HepG2 (cell line): ENCODE data around the gene UBAP2. TPM values are rescaled to one million over a fixed set of nuclear protein-coding genes. Genes with fewer than 3 reads are reported as not detected.

ENCODE experiments used
- BCL6 ChIP-seq: IDR thresholded peaks from 2 replicates; pipeline ENCODE4 v1.6.1; 2016; ENCODE audit warnings: missing genetic modification reagents, missing compliant biosample characterization
- ETV5 ChIP-seq: IDR thresholded peaks from 2 replicates; pipeline ENCODE4 v1.6.1; 2018; ENCODE audit warnings: missing biosample characterization, missing genetic modification reagents, inconsistent platforms, borderline replicate concordance
- GATAD2A ChIP-seq: IDR thresholded peaks from 2 replicates; pipeline ENCODE4 v1.6.1; 2016
- HMG20A ChIP-seq: IDR thresholded peaks from 2 replicates; pipeline ENCODE4 v1.6.1; 2016; ENCODE audit warnings: borderline replicate concordance
- HMGXB4 ChIP-seq, 2 experiments: sonication (generic) in 1 of 2; formaldehyde crosslinking in 1 of 2; IDR thresholded peaks; 2 replicates each; pipeline versions ENCODE4 v1.4.0 to v1.6.1; 2018 to 2020; ENCODE audit warnings: missing genetic modification reagents in 2 of 2, borderline replicate concordance in 1 of 2, low read depth in 1 of 2, mild to moderate bottlenecking in 1 of 2, missing biosample characterization in 1 of 2
- HOMEZ ChIP-seq: IDR thresholded peaks from 2 replicates; pipeline ENCODE4 v1.6.1; 2016; ENCODE audit warnings: low read depth
- JDP2 ChIP-seq: sonication (generic); formaldehyde crosslinking; IDR thresholded peaks from 2 replicates; pipeline ENCODE4 v1.8.1; 2022; ENCODE audit warnings: missing genetic modification reagents, borderline replicate concordance
- KLF12 ChIP-seq: sonication (generic); formaldehyde crosslinking; IDR thresholded peaks from 2 replicates; pipeline ENCODE4 v1.4.0; 2020; ENCODE audit warnings: missing genetic modification reagents, borderline replicate concordance
- KMT2A ChIP-seq: sonication (generic); formaldehyde crosslinking; IDR thresholded peaks from 2 replicates; pipeline ENCODE4 v1.4.0; 2020; ENCODE audit warnings: missing genetic modification reagents
- MAFF ChIP-seq: IDR thresholded peaks from 2 replicates; pipeline ENCODE4 v1.6.1; 2011; ENCODE audit warnings: low read depth, low read length, improper control_type of control experiment
- NR2F6 ChIP-seq, 2 experiments: IDR thresholded peaks; 2 replicates each; pipeline ENCODE4 v1.6.1; 2016; ENCODE audit warnings: antibody characterized with exemption in 1 of 2, mild to moderate bottlenecking in 1 of 2
- PHB2 ChIP-seq: fragments of 450-650 bp; IDR thresholded peaks from 2 replicates; pipeline ENCODE4 v1.6.1; 2018; ENCODE audit not compliant: partially characterized antibody
- PRPF4 ChIP-seq: fragments of 200-400 bp; formaldehyde crosslinking; IDR thresholded peaks from 2 replicates; pipeline ENCODE4 v1.6.1; 2016; ENCODE audit warnings: low read length, low read depth; ENCODE audit not compliant: poor library complexity, severe bottlenecking
- SALL1 ChIP-seq: sonication (generic); formaldehyde crosslinking; IDR thresholded peaks from 2 replicates; pipeline ENCODE4 v1.8.0; 2022; ENCODE audit warnings: mild to moderate bottlenecking, missing genetic modification reagents
- ZBED4 ChIP-seq: sonication (generic); formaldehyde crosslinking; IDR thresholded peaks from 2 replicates; pipeline ENCODE4 v1.4.0; 2020; ENCODE audit warnings: missing genetic modification reagents, borderline replicate concordance
- ZBTB8A ChIP-seq: sonication (generic); formaldehyde crosslinking; IDR thresholded peaks from 2 replicates; pipeline ENCODE4 v1.4.0; 2020; ENCODE audit warnings: mild to moderate bottlenecking, low read depth, missing genetic modification reagents, borderline replicate concordance
- ZFP36L2 ChIP-seq: sonication (generic); formaldehyde crosslinking; IDR thresholded peaks from 2 replicates; pipeline ENCODE4 v1.4.0; 2020; ENCODE audit warnings: missing genetic modification reagents
- ZNF329 ChIP-seq: sonication (generic); formaldehyde crosslinking; IDR thresholded peaks from 2 replicates; pipeline ENCODE4 v1.9.0; 2021; ENCODE audit warnings: low read depth, mild to moderate bottlenecking, missing genetic modification reagents
- ZNF773 ChIP-seq: sonication (generic); formaldehyde crosslinking; IDR thresholded peaks from 2 replicates; pipeline ENCODE4 v1.4.0; 2020; ENCODE audit warnings: missing genetic modification reagents, borderline replicate concordance
- ZNF891 ChIP-seq: sonication (generic); formaldehyde crosslinking; IDR thresholded peaks from 2 replicates; pipeline ENCODE4 v1.5.0; 2020; ENCODE audit warnings: mild to moderate bottlenecking, missing genetic modification reagents
- polyA plus RNA-seq, 8 experiments: library from polyadenylated mRNA; depleted of rRNA in 3 of 8; stranded (reverse) in 7 of 8; unstranded in 1 of 8; fragments of >200 nt; fragmentation: Illumina TruSeq in 4 of 8; extraction: Trizol in 4 of 8; gene quantifications; 2 replicates each; pipeline versions ENCODE4 v1.2.1 to v1.2.3, GENCODE V29; 2011 to 2016; ENCODE audit warnings: low read depth in 4 of 8, missing spikeins in 1 of 8, mixed read lengths in 1 of 8; ENCODE audit not compliant: insufficient read depth in 1 of 8
- total RNA-seq, 5 experiments: library from RNA; depleted of rRNA; stranded (reverse); fragments of >200 nt; fragmentation: Illumina TruSeq; extraction: Trizol; gene quantifications; 2 replicates each; pipeline ENCODE4 v1.2.3, GENCODE V29; 2016; ENCODE audit warnings: low read depth in 1 of 5

The UBAP2 gene
- total and polyA plus RNA-seq, 2 of the 13 experiments (the other 11 are each of a cell fraction or from before 2014, with no cell fraction given): 19.0 to 22.0 TPM

GRCh38 chr9:33934188-33934878, 114.4 kb downstream of the UBAP2 start (continued):
- TF ChIP-seq ZNF773 (CRISPR knock-in tag) (no peak), ZBTB8A (CRISPR knock-in tag) (no peak), KLF12 (CRISPR knock-in tag) (no peak), BCL6 (CRISPR knock-in tag) (peak; percentile 80), HOMEZ (CRISPR knock-in tag) (no peak), ZNF329 (CRISPR knock-in tag) (no peak), SALL1 (CRISPR knock-in tag) (peak; percentile 17; the same call in 1 of the 2 replicates), PHB2 (no peak), ZFP36L2 (CRISPR knock-in tag) (no peak), NR2F6 (IDR thresholded peaks at IDR 0.05) (peak; percentile 87), NR2F6 (CRISPR knock-in tag; IDR thresholded peaks at IDR 0.05) (peak; percentile 82; the same call in 1 of the 2 replicates), PRPF4 (no peak), KMT2A (CRISPR knock-in tag) (0 out of 2 replicates have a peak, but pooled peaks have one; percentile 16), ZBED4 (CRISPR knock-in tag) (no peak), MAFF (no peak), ZNF891 (CRISPR knock-in tag) (no peak), HMG20A (CRISPR knock-in tag) (peak; percentile 55; the same call in 1 of the 2 replicates), GATAD2A (CRISPR knock-in tag) (peak; percentile 88), JDP2 (CRISPR knock-in tag) (no peak), HMGXB4 (CRISPR knock-in tag; IDR thresholded peaks at IDR 0.05; ENCODE audit: borderline replicate concordance in 1 of 2, low read depth in 1 of 2) (no peak), ETV5 (CRISPR knock-in tag) (peak; percentile 8; the same call in 1 of the 2 replicates)
